A549 (cell line): Measurements from ENCODE around the gene TMEM132D. TPM values are rescaled to one million over a fixed set of nuclear protein-coding genes. Genes with fewer than 3 reads are reported as not detected.

Experiments
- ATAC-seq, 2 experiments: fragments of 200-7000 bp in 1 of 2; fragments of >200 bp in 1 of 2; cut with Nextera tagmentation in 1 of 2; cut with Tn5 transposase in 1 of 2; 3 replicates each; pipeline versions ENCODE4 v1.8.0 to v1.9.1; 2018 to 2020; ENCODE audit warnings: mild to moderate bottlenecking in 1 of 2, moderate library complexity in 1 of 2
- CTCF ChIA-PET: fragments of 300-600 bp; sonication (Branson Sonifier 250); formaldehyde crosslinking; extraction: SDS; loops from one replicate; lab custom pipeline; 2021; ENCODE audit warnings: antibody characterized with exemption, inconsistent platforms; lab: Yijun Ruan, JAX
- POLR2A ChIA-PET: fragments of 350-600 bp; formaldehyde crosslinking; extraction: SDS; loops from one replicate; lab custom pipeline; 2021; ENCODE audit warnings: antibody characterized with exemption, inconsistent platforms; lab: Yijun Ruan, JAX
- DNase-seq, 2 experiments: peaks; one replicate each; pipeline versions ENCODE4 v3.0.0 to v3.0.0-alpha.2; 2011 to 2016; ENCODE audit warnings: low read depth in 1 of 2, low spot score in 1 of 2
- FAIRE-seq: peaks from 2 replicates; lab custom pipeline; 2011; peaks lifted over from hg19 to GRCh38; lab: Jason Lieb, UNC
- H3K27ac ChIP-seq, 2 experiments: fragments of >200 bp; sonication (Bioruptor Twin); formaldehyde crosslinking; 3 replicates each; pipeline ENCODE4 v1.5.1; 2016 to 2017
- H3K4me1 ChIP-seq: fragments of >200 bp; sonication (Bioruptor Twin); formaldehyde crosslinking; 3 replicates; pipeline ENCODE4 v1.6.1; 2016
- H3K4me2 ChIP-seq: fragments of >200 bp; sonication (Bioruptor Twin); formaldehyde crosslinking; 3 replicates; pipeline ENCODE4 v1.6.1; 2016
- H3K4me3 ChIP-seq: fragments of >200 bp; sonication (Bioruptor Twin); formaldehyde crosslinking; 3 replicates; pipeline ENCODE4 v1.5.1; 2016
- H3K9me3 ChIP-seq: fragments of >200 bp; sonication (Bioruptor Twin); formaldehyde crosslinking; 3 replicates; pipeline ENCODE4 v1.6.1; 2016
- CBX2 ChIP-seq: fragments of 200-600 bp; sonication (generic); IDR thresholded peaks from 2 replicates; pipeline ENCODE4 v1.6.1; 2016; ENCODE audit warnings: low read depth, mild to moderate bottlenecking, borderline replicate concordance
- CHD4 ChIP-seq: fragments of 200-600 bp; sonication (generic); IDR thresholded peaks from 2 replicates; pipeline ENCODE4 v1.6.1; 2016; ENCODE audit warnings: antibody characterized with exemption, mild to moderate bottlenecking, borderline replicate concordance
- CTCF ChIP-seq: fragments of >200 bp; sonication (Bioruptor Twin); formaldehyde crosslinking; IDR thresholded peaks from 3 replicates; pipeline ENCODE4 v1.5.1; 2016
- ELK1 ChIP-seq: fragments of 150-350 bp; IDR thresholded peaks from 2 replicates; pipeline ENCODE4 v1.6.1; 2014; ENCODE audit warnings: low read depth, mild to moderate bottlenecking, low read length
- FOSL2 ChIP-seq, 2 experiments: fragments of 450-650 bp in 1 of 2; fragments of >200 bp in 1 of 2; sonication (Bioruptor Twin) in 1 of 2; formaldehyde crosslinking; IDR thresholded peaks; 2 replicates each; pipeline versions ENCODE4 v1.5.0 to v1.6.1; 2016 to 2020; ENCODE audit warnings: mild to moderate bottlenecking in 1 of 2, moderate library complexity in 1 of 2
- HES2 ChIP-seq: fragments of >200 bp; sonication (Bioruptor Twin); formaldehyde crosslinking; IDR thresholded peaks from 2 replicates; pipeline ENCODE4 v1.6.1; 2016
- HEYL ChIP-seq: fragments of 250-450 bp; sonication (Bioruptor Pico); IDR thresholded peaks from 2 replicates; pipeline ENCODE4 v1.8.0; 2021; ENCODE audit warnings: mild to moderate bottlenecking, moderate library complexity
- HMGXB4 ChIP-seq: fragments of 250-450 bp; sonication (Bioruptor Pico); IDR thresholded peaks from 2 replicates; pipeline ENCODE4 v1.5.0; 2021; ENCODE audit warnings: mild to moderate bottlenecking, moderate library complexity, borderline replicate concordance
- HOXB13 ChIP-seq: fragments of 250-450 bp; sonication (Bioruptor Pico); IDR thresholded peaks from 2 replicates; pipeline ENCODE4 v1.5.0; 2020; ENCODE audit warnings: low read depth, mild to moderate bottlenecking, moderate library complexity
- JUN ChIP-seq, 2 experiments: fragments of >200 bp; sonication (Bioruptor Twin); formaldehyde crosslinking; IDR thresholded peaks; 2 replicates in 1 of 2; 3 replicates in 1 of 2; pipeline ENCODE4 v1.6.1; 2016 to 2017
- MAX ChIP-seq: IDR thresholded peaks from 2 replicates; pipeline ENCODE4 v1.6.1; 2012
- PHF8 ChIP-seq: fragments of 200-600 bp; sonication (generic); IDR thresholded peaks from 2 replicates; pipeline ENCODE4 v1.6.1; 2016; ENCODE audit warnings: low read depth, mild to moderate bottlenecking, antibody characterized with exemption, moderate library complexity, borderline replicate concordance
- RFX5 ChIP-seq: fragments of 450-650 bp; IDR thresholded peaks from 2 replicates; pipeline ENCODE4 v1.7.1; 2014; ENCODE audit warnings: antibody characterized with exemption, mild to moderate bottlenecking, moderate library complexity
- RNF2 ChIP-seq: fragments of 200-600 bp; sonication (generic); IDR thresholded peaks from 2 replicates; pipeline ENCODE4 v1.6.1; 2016; ENCODE audit warnings: low read depth, mild to moderate bottlenecking, antibody characterized with exemption, moderate library complexity, borderline replicate concordance
- SMC3 ChIP-seq: fragments of >200 bp; sonication (Bioruptor Twin); formaldehyde crosslinking; IDR thresholded peaks from 3 replicates; pipeline ENCODE4 v1.6.1; 2018; ENCODE audit warnings: inconsistent platforms
- SREBF2 ChIP-seq: fragments of 450-650 bp; IDR thresholded peaks from 2 replicates; pipeline ENCODE4 v1.6.1; 2014; ENCODE audit warnings: mild to moderate bottlenecking, moderate library complexity
- TFCP2L1 ChIP-seq: fragments of 250-450 bp; sonication (Bioruptor Pico); IDR thresholded peaks from 2 replicates; pipeline ENCODE4 v1.5.0; 2021; ENCODE audit warnings: mild to moderate bottlenecking
- ZFP36 ChIP-seq: fragments of 450-650 bp; IDR thresholded peaks from 2 replicates; pipeline ENCODE4 v1.6.1; 2014; ENCODE audit warnings: borderline replicate concordance; ENCODE audit not compliant: partially characterized antibody
- WGBS: methylation state at CpG from one replicate; pipeline ENCODE4 v1.1.6; 2017; ENCODE audit errors: missing lambda C conversion rate; 5-methylcytosine and 5-hydroxymethylcytosine counted together
- polyA plus RNA-seq, 4 experiments: library from polyadenylated mRNA; depleted of rRNA in 3 of 4; stranded (reverse); fragments of >200 nt; fragmentation: RNase III in 1 of 4; extraction: RNeasy Plus Mini Kit Qiagen cat#74134 plus additional on column Dnase treatment in 1 of 4; gene quantifications; 2 replicates in 3 of 4; 3 replicates in 1 of 4; pipeline ENCODE4 v1.2.3, GENCODE V29; 2011 to 2017

Gene TMEM132D
- polyA plus RNA-seq, 2 of the 4 experiments (the other 2 are of a cell fraction): not detected

- TF ChIP-seq HES2 (no peak), SREBF2 (no peak), ZFP36 (no peak), CBX2 (no peak), JUN (IDR thresholded peaks at IDR 0.05) (no peak)
Measured at GRCh38 chr12:129854591-129854990, 49.2 kb downstream of the TMEM132D start (continued).

GRCh38 chr12:129851296-129851695 lies 52.5 kb downstream of the TMEM132D start:
- ChIA-PET CTCF (no interaction called here), POLR2A (no interaction called here)
- no peak for DNase-seq
- no peak overlapping the region for H3K4me2 ChIP-seq
- no peak for FAIRE-seq
- H3K27ac ChIP-seq: no peak overlapping the region
- H3K4me1 ChIP-seq: no peaks in the 10 kb centered on the region
- TF ChIP-seq CHD4 (no peak), HOXB13 (no peak), RFX5 (no peak), SMC3 (no peak), FOSL2 (IDR thresholded peaks at IDR 0.05) (no peak), FOSL2 (CRISPR knock-in tag; IDR thresholded peaks at IDR 0.05) (no peak), HEYL (CRISPR knock-in tag) (no peak), PHF8 (no peak), CTCF (no peak), ELK1 (no peak), TFCP2L1 (CRISPR knock-in tag) (no peak), MAX (no peak)
- WGBS: 4% methylated on average over 3 of the region's 3 CpGs
- no peaks in the 10 kb centered on the region for H3K9me3 ChIP-seq
- no peak for ATAC-seq
- no peak overlapping the region for H3K4me3 ChIP-seq

- ATAC-seq (no peak), FAIRE-seq (no peak), DNase-seq (no peak)
- ChIA-PET POLR2A (no interaction called here), CTCF (no interaction called here)
- Histone ChIP-seq H3K9me3 (no peaks in the 10 kb centered on the region), H3K4me2 (no peak overlapping the region), H3K4me1 (no peaks in the 10 kb centered on the region), H3K27ac (no peak overlapping the region), H3K4me3 (no peak overlapping the region)
- TF ChIP-seq RNF2: no peak
- no peak for TF ChIP-seq HMGXB4 (CRISPR knock-in tag)
- TF ChIP-seq CTCF: no peak
- WGBS: 6% methylated on average over 4 of the region's 4 CpGs
Measured at GRCh38 chr12:129848876-129849275, 54.9 kb downstream of the TMEM132D start.
